Caco-2 (cell line): Measurements from ENCODE around the gene DLEU7. TPM values are rescaled to one million over a fixed set of nuclear protein-coding genes. Genes with fewer than 3 reads are reported as not detected.

Experiments
- BruUV-seq: library from RNA; stranded (reverse); fragments of 400-500 nt; replicated peaks from 2 replicates; lab custom pipeline; 2021; lab: Mats Ljungman, UMichigan
- CTCF ChIA-PET: fragments of 300-600 bp; sonication (Branson Sonifier 250); formaldehyde crosslinking; loops from one replicate; lab custom pipeline; 2022; ENCODE audit warnings: antibody characterized with exemption; lab: Charles Lee
- POLR2A ChIA-PET: fragments of 300-600 bp; sonication (Branson Sonifier 250); formaldehyde crosslinking; loops from one replicate; lab custom pipeline; 2022; ENCODE audit warnings: antibody characterized with exemption; lab: Charles Lee
- DNase-seq, 2 experiments: peaks; one replicate each; pipeline versions ENCODE4 v3.0.0 to v3.0.0-alpha.2; 2020 to 2022
- H3K27me3 ChIP-seq: replicated peaks from 2 replicates; pipeline ENCODE4 v1.6.0; 2011; ENCODE audit warnings: low read length; ENCODE audit not compliant: control insufficient read depth, insufficient read depth
- H3K36me3 ChIP-seq: 2 replicates; pipeline ENCODE4 v1.5.1; 2011; ENCODE audit warnings: low read length; ENCODE audit not compliant: control insufficient read depth, insufficient read depth
- H3K4me1 ChIP-seq: fragments of 250-450 bp; sonication (Bioruptor Pico); 2 replicates; pipeline ENCODE4 v1.5.1; 2020; ENCODE audit warnings: mild to moderate bottlenecking
- H3K4me3 ChIP-seq: 2 replicates; pipeline ENCODE4 v1.5.1; 2011; ENCODE audit warnings: low read depth, mild to moderate bottlenecking, control low read depth, low read length
- H3K9me3 ChIP-seq: fragments of 250-450 bp; sonication (Bioruptor Pico); 2 replicates; pipeline ENCODE4 v1.5.1; 2020; ENCODE audit warnings: mild to moderate bottlenecking, moderate library complexity
- H3K27ac Mint-ChIP-seq: one replicate; pipeline ENCODE4 v1.8.0; 2022; ENCODE audit warnings: mixed read lengths; ENCODE audit not compliant: unreplicated experiment
- H3K27me3 Mint-ChIP-seq: one replicate; pipeline ENCODE4 v1.8.0; 2022; ENCODE audit warnings: mixed read lengths; ENCODE audit not compliant: insufficient read depth, unreplicated experiment
- H3K36me3 Mint-ChIP-seq: one replicate; pipeline ENCODE4 v1.8.0; 2022; ENCODE audit warnings: mild to moderate bottlenecking, mixed read lengths; ENCODE audit not compliant: insufficient read depth, unreplicated experiment
- H3K4me1 Mint-ChIP-seq: one replicate; pipeline ENCODE4 v1.8.0; 2022; ENCODE audit warnings: low read depth, mixed read lengths; ENCODE audit not compliant: unreplicated experiment
- H3K4me3 Mint-ChIP-seq: one replicate; pipeline ENCODE4 v1.8.0; 2022; ENCODE audit warnings: mild to moderate bottlenecking, moderate library complexity, mixed read lengths; ENCODE audit not compliant: unreplicated experiment
- H3K9me3 Mint-ChIP-seq: one replicate; pipeline ENCODE4 v1.8.0; 2022; ENCODE audit warnings: mixed read lengths; ENCODE audit not compliant: unreplicated experiment
- intact Hi-C: fragments of 100-400 bp; cut with micrococcal nuclease; formaldehyde crosslinking; loops from one replicate; pipeline ENCODE4 v1.10.0; 2022; ENCODE audit not compliant: unreplicated experiment
- total RNA-seq: library from RNA; stranded (reverse); gene quantifications from 2 replicates; pipeline ENCODE4 v1.2.3, GENCODE V29; 2022
- TF ChIP-seq, protein P1 (sequence below), 2 experiments: fragments of 200-600 bp in 1 of 2; IDR thresholded peaks; 1 replicate in 1 of 2; 2 replicates in 1 of 2; pipeline versions ENCODE4 v1.5.1 to v1.8.0; 2011 to 2022; ENCODE audit warnings: antibody characterized with exemption in 1 of 2, control low read depth in 1 of 2, inconsistent platforms in 1 of 2, low read depth in 1 of 2, low read length in 1 of 2, mild to moderate bottlenecking in 1 of 2, moderate library complexity in 1 of 2; ENCODE audit not compliant: insufficient read depth in 1 of 2, severe bottlenecking in 1 of 2, unreplicated experiment in 1 of 2

DLEU7 gene
- total RNA-seq, 1 experiment from 2014 or later: not detected

DNA sequence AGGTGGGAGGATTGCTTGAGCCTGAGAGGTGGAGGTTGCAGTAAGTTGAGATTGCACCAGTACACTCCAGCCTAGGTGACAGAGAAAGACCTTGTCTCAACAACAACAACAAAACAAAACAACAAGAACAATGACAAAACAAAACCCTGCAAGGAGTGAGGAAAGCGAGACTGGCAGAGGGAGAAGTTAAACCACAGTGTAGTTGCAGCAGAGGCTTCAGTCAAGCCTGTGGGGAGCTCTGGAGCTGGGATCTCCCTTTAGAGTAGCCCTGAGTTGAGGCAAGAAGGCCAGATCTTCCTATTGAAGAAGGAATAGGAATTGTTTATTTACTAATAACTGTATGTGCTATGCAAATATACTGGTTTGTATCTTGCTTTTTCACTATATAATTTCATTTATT lies 40.8 kb upstream of the DLEU7 start:
- peaks cover 24% of the 10 kb centered on the region for H3K27me3 Mint-ChIP-seq
- H3K4me1 ChIP-seq: no peaks in the 10 kb centered on the region
- no TSS peak for BruUV-seq
- H3K4me3 ChIP-seq: no peak overlapping the region
- DNase-seq: no peak
- no peaks in the 10 kb centered on the region for H3K36me3 ChIP-seq
- CTCF ChIA-PET: no interaction called here
- no peaks in the 10 kb centered on the region for H3K4me1 Mint-ChIP-seq
- H3K27me3 ChIP-seq: no peaks in the 10 kb centered on the region; the same call in 1 of the 2 replicates
- POLR2A ChIA-PET: no interaction called here
- TF ChIP-seq, protein P1, sequence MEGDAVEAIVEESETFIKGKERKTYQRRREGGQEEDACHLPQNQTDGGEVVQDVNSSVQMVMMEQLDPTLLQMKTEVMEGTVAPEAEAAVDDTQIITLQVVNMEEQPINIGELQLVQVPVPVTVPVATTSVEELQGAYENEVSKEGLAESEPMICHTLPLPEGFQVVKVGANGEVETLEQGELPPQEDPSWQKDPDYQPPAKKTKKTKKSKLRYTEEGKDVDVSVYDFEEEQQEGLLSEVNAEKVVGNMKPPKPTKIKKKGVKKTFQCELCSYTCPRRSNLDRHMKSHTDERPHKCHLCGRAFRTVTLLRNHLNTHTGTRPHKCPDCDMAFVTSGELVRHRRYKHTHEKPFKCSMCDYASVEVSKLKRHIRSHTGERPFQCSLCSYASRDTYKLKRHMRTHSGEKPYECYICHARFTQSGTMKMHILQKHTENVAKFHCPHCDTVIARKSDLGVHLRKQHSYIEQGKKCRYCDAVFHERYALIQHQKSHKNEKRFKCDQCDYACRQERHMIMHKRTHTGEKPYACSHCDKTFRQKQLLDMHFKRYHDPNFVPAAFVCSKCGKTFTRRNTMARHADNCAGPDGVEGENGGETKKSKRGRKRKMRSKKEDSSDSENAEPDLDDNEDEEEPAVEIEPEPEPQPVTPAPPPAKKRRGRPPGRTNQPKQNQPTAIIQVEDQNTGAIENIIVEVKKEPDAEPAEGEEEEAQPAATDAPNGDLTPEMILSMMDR (IDR thresholded peaks at IDR 0.05; ENCODE audit: insufficient read depth in 1 of 2, low read depth in 1 of 2, low read length in 1 of 2, severe bottlenecking in 1 of 2, unreplicated experiment in 1 of 2): no peak
- intact Hi-C loops: no loop called here
- H3K9me3 ChIP-seq: peaks cover 6% of the 10 kb centered on the region; the same call in 1 of the 2 replicates
- H3K27ac Mint-ChIP-seq: no peak overlapping the region
- H3K36me3 Mint-ChIP-seq: no peaks in the 10 kb centered on the region
- H3K4me3 Mint-ChIP-seq: no peak overlapping the region
- H3K9me3 Mint-ChIP-seq: no peaks in the 10 kb centered on the region

DNA sequence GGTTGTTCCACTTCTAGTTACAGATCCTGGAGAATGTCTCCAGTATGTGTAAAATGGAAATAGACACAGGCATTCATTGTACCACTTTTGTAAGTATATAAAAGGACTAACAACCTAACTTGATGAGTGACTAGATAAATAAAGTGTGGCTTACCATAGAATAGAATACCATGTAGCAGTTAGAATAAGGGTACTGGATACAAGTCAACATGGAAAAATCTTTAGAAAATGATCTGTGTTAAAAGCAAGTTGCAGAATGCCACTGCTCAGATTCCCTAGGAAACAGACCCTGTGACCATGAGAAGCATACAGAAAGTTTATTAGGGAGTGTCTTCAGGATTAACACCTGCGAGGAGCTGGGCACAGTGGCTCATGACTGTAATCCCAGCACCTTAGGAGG lies 40.2 kb upstream of the DLEU7 start:
- Mint-ChIP-seq H3K27ac (no peak overlapping the region), H3K9me3 (no peaks in the 10 kb centered on the region), H3K36me3 (no peaks in the 10 kb centered on the region), H3K4me1 (no peaks in the 10 kb centered on the region), H3K27me3 (peaks cover 21% of the 10 kb centered on the region), H3K4me3 (no peak overlapping the region)
- intact Hi-C loops: no loop called here
- TF ChIP-seq, protein P1 (IDR thresholded peaks at IDR 0.05; ENCODE audit: insufficient read depth in 1 of 2, low read depth in 1 of 2, low read length in 1 of 2, severe bottlenecking in 1 of 2, unreplicated experiment in 1 of 2): no peak
- DNase-seq: no peak
- Histone ChIP-seq H3K36me3 (no peaks in the 10 kb centered on the region), H3K4me3 (no peak overlapping the region), H3K4me1 (no peaks in the 10 kb centered on the region), H3K9me3 (peaks cover 6% of the 10 kb centered on the region; the same call in 1 of the 2 replicates), H3K27me3 (no peaks in the 10 kb centered on the region; the same call in 1 of the 2 replicates)
- CTCF ChIA-PET: no interaction called here
- POLR2A ChIA-PET: no interaction called here
- no TSS peak for BruUV-seq

DNA sequence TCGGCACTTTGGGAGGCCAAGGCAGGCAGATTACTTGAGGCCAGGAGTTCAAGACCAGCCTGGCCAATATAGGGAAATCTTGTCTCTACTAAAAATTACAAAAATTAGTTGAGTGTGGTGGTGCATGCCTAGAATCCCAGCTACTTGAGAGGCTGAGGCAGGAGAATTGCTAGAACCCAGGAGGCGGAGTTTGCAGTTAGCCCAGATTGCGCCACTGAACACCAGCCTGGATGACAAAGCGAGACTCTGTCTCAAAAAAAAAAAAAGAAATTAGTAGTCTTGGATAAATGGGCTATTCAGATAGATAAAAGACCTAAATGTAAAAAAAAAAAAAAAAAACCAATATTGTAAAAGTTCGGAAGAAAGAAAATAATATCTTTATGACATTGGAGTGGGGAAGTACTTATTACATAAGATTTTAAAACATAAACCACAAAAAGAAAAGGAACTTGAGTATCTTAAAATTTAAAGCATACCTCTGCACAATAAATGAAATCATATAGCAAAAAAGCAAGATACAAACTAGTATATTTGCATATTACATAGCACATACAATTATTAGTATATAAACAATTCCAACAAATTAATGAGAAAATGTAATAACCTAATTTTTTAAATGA lies 39.4 kb upstream of the DLEU7 start:
- DNase-seq: no peak
- intact Hi-C loops: no loop called here
- H3K27ac Mint-ChIP-seq: no peak overlapping the region
- H3K9me3 ChIP-seq: peaks cover 6% of the 10 kb centered on the region; the same call in 1 of the 2 replicates
- peaks cover 20% of the 10 kb centered on the region for H3K27me3 Mint-ChIP-seq
- H3K36me3 Mint-ChIP-seq: no peaks in the 10 kb centered on the region
- H3K36me3 ChIP-seq: no peaks in the 10 kb centered on the region
- POLR2A ChIA-PET: no interaction called here
- no peak overlapping the region for H3K4me3 Mint-ChIP-seq
- no peak overlapping the region for H3K4me3 ChIP-seq
- H3K4me1 Mint-ChIP-seq: no peaks in the 10 kb centered on the region
- no TSS peak for BruUV-seq
- no peaks in the 10 kb centered on the region for H3K4me1 ChIP-seq
- H3K27me3 ChIP-seq: no peaks in the 10 kb centered on the region; the same call in 1 of the 2 replicates
- TF ChIP-seq, protein P1 (IDR thresholded peaks at IDR 0.05; ENCODE audit: insufficient read depth in 1 of 2, low read depth in 1 of 2, low read length in 1 of 2, severe bottlenecking in 1 of 2, unreplicated experiment in 1 of 2): no peak
- CTCF ChIA-PET: no interaction called here
- no peaks in the 10 kb centered on the region for H3K9me3 Mint-ChIP-seq
